Astrocyte of the spinal cord (primary cell): Measurements from ENCODE around the gene OR11A1.

ENCODE experiments used
- DNase-seq: peaks from one replicate; pipeline ENCODE4 v3.0.0; 2011; ENCODE audit warnings: low read depth, low spot score
- H3K4me3 ChIP-seq: 2 replicates; pipeline ENCODE4 v1.5.1; 2011; ENCODE audit warnings: low read depth, mild to moderate bottlenecking, low read length, moderate library complexity
- in situ Hi-C: cut with HindIII; loops from 2 replicates; pipeline ENCODE4 v1.10.0; 2017; ENCODE audit warnings: low sequenced_read_pairs
- TF ChIP-seq, protein P1 (sequence below): IDR thresholded peaks from 2 replicates; pipeline ENCODE4 v1.5.1; 2012; ENCODE audit warnings: low read depth, mild to moderate bottlenecking, low read length, inconsistent platforms

OR11A1 gene

GRCh38 chr6:29424168-29424567 is 32.7 kb downstream of the OR11A1 start:
- in situ Hi-C loops = no loop called here
- DNase-seq = no peak
- H3K4me3 ChIP-seq = no peak overlapping the region
- TF ChIP-seq, protein P1, sequence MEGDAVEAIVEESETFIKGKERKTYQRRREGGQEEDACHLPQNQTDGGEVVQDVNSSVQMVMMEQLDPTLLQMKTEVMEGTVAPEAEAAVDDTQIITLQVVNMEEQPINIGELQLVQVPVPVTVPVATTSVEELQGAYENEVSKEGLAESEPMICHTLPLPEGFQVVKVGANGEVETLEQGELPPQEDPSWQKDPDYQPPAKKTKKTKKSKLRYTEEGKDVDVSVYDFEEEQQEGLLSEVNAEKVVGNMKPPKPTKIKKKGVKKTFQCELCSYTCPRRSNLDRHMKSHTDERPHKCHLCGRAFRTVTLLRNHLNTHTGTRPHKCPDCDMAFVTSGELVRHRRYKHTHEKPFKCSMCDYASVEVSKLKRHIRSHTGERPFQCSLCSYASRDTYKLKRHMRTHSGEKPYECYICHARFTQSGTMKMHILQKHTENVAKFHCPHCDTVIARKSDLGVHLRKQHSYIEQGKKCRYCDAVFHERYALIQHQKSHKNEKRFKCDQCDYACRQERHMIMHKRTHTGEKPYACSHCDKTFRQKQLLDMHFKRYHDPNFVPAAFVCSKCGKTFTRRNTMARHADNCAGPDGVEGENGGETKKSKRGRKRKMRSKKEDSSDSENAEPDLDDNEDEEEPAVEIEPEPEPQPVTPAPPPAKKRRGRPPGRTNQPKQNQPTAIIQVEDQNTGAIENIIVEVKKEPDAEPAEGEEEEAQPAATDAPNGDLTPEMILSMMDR = no peak

DNA sequence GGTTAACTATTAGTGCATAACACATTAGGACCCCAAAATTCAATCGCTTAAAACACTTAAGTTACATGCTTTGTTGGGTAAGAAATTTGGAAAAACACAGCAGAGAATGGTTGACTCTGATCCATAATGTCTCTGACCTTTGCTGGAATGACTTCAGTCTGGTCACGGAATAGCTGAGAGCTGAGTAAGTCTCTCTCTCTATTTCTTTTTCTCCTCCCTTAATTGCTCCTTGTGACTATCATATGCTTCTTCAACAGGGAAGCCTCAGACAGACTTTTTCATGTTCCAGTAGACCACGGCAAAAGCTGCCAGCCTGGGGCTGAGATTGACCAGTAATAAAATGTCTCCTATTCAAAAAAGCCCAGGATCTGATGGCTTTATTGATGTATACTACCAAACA is 37.4 kb downstream of the OR11A1 start:
- TF ChIP-seq, protein P1 = no peak

DNA sequence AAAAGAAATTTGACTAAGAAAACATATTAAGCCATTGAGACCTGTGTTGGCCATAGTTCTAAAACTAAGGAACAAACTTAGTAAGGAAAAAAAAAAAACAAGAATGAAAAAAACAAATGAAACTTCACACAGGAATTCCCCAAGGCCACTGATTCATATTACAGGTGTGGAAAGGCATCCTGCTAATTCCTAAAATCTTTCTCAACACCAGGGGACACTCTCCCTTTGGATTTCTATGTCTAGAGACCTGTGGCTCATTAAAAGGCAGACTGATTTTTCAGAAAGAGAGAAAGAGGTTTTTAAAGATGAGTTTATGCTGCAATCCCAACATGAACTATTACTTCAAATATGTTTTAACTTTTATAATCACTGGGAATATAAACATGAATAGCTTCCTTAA is 42.3 kb downstream of the OR11A1 start, which contains the start of gene OR12D1:
TSS of gene OR12D1 (plus strand) at position 341 of the 400 bp plus-strand sequence.
- DNase-seq = no peak
- no peak within 1 kb of the TSS for H3K4me3 ChIP-seq
- TF ChIP-seq, protein P1 = peak; percentile 4
- in situ Hi-C loops = no loop called here

More for the DNA sequence above, 37.4 kb downstream of the OR11A1 start:
- DNase-seq = no peak
- H3K4me3 ChIP-seq = no peak overlapping the region
- in situ Hi-C loops = no loop called here

DNA sequence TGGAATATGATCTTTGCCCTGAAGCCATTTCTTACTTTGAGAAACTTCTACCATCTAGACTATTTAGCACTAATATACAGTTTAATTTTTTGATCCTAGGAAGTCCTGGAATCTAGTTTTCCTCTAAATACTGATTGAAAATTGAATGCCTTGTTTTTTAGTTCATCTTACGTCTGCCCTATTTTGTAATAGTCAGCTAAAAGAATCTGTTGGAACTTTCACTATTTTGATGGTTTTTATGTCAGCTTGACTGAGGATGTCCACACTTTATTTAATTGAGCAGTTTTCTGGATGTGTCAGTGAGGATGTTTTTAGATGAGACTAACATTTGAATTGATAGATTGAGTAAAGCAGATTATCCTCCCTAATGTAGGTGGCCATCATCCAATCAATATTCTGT is 53.1 kb downstream of the OR11A1 start:
- no peak for DNase-seq
- no peak overlapping the region for H3K4me3 ChIP-seq
- in situ Hi-C loops = no loop called here
- TF ChIP-seq, protein P1 = no peak

DNA sequence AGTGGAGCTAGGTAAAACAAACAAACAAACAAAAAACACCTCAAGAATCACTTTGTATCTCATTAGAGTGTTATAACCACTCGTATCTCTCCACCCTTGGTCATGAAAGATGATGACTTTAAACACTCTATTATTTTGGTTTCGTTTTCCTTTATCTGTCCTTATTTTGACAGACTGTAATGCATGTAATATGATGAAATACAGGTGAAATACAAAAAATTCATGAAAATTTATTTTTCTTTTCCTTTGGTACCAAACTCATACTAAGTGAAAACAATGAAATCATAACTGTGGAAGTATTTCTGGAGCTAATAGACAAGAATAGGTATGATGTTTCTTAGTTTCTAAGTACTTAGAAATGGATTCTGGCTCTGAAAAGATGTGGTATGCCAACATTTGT is 57.3 kb downstream of the OR11A1 start:
- no peak overlapping the region for H3K4me3 ChIP-seq
- in situ Hi-C loops = no loop called here
- DNase-seq = no peak
- TF ChIP-seq, protein P1 = no peak

DNA sequence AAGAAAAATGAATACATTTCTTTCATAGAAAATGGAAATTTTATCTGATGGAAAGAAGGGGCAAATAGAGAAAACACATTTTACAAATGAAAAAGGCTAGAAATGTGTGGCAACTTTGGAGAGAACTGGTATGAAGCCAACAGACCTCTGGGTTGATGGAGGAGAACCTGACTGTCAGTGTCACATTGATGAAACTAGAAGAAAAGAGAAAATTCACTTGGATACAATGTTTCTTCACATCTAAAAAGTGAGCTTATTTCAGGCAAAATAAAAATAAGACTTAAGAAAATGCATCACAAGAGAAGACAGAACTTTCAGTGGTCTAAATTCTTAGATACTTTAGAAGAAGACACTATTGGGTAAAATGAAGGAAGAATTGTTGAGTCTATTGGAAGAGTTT is 61.5 kb downstream of the OR11A1 start, which contains the start of gene OR12D2:
TSS of gene OR12D2 (plus strand) at position 301 of the 400 bp plus-strand sequence. CDS start 1,069 bp downstream, outside the sequence.
- DNase-seq = no peak
- H3K4me3 ChIP-seq = no peak within 1 kb of the TSS
- in situ Hi-C loops = no loop called here
- TF ChIP-seq, protein P1 = no peak

DNA sequence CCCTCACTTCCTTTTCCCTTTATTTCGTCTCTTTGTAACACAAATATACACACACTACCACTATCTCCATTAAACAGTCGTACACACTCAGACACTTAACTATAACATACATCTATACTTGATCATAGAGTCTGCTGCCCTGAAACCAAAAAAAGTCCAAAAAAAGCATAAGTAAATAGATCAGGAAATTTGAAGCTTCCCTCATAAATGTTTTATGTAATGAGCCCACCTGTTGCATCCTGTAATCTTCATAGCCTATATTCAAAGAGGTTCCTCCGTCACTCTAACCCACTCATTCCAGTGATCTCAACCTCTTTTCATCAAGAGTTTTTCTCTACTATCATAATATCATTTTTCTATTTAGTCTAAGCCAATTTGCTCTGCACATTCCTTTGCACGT is 68.3 kb downstream of the OR11A1 start:
- no peak for DNase-seq
- TF ChIP-seq, protein P1 = no peak
- in situ Hi-C loops = no loop called here
- H3K4me3 ChIP-seq = no peak overlapping the region
